Measurements from ENCODE around the gene PLB1. TPM values are rescaled to one million over a fixed set of nuclear protein-coding genes. Genes with fewer than 3 reads are reported as not detected.

Gene PLB1
- total and polyA plus RNA-seq, 9 of the 15 experiments (the other 6 are each of a cell fraction or from before 2014, with no cell fraction given), result 0.01 to 0.09 (median 0.07) TPM; not detected in 2

DNA sequence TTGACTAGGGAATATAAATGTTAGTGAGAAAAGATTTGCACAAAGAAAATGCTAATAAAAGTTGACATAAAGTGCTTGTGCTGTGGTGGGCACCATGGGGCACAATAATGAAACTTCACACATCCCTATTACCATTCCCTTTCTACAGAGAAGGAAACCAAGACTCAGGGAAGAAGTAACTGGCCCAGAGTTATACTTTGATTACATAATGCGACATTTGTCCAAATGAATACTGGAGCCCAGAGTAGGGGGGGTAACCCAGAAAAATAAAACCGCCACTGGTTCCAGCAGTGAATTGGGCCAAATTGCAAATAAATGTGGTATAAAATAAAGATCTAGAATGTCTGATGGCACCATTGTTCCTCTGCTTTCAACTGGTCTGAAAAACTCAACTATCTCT lies 149.7 kb downstream of the PLB1 start:
- Histone ChIP-seq H3K27ac (ENCODE audit: extremely low read depth, low read depth, low read length) (no peak overlapping the region), H3K9me3 (replicated peaks; ENCODE audit: control insufficient read depth, insufficient read depth, low read depth, low read length) (no peaks in the 10 kb centered on the region), H3K79me2 (ENCODE audit: control insufficient read depth, insufficient read depth, low read length) (no peaks in the 10 kb centered on the region), H3K4me2 (ENCODE audit: insufficient read depth, low read length) (no peak overlapping the region), H3K4me1 (replicated peaks in 1 of 2; ENCODE audit: control insufficient read depth in 2 of 2, insufficient read depth in 2 of 2, low read length in 2 of 2) (no peaks in the 10 kb centered on the region; a peak in 4 of 5 replicates), H4K20me1 (replicated peaks; ENCODE audit: control insufficient read depth, insufficient read depth, low read length) (no peaks in the 10 kb centered on the region), H3K27me3 (ENCODE audit: control insufficient read depth in 2 of 2, insufficient read depth in 2 of 2, low read length in 2 of 2) (peaks cover 6 to 29% of the 10 kb centered on the region in 2 experiments; a peak in 4 of 5 replicates), H3K9ac (ENCODE audit: insufficient read depth in 1 of 2, low read depth in 2 of 2, low read length in 2 of 2) (no peak overlapping the region), H3K9me1 (ENCODE audit: control insufficient read depth, insufficient read depth, low read length) (no peaks in the 10 kb centered on the region), H2AFZ (ENCODE audit: low read depth, low read length) (no peak overlapping the region), H3K36me3 (ENCODE audit: control insufficient read depth, insufficient read depth, low read length) (no peaks in the 10 kb centered on the region), H3K4me3 (no peak overlapping the region)
- no peak for ATAC-seq
- in situ Hi-C loops (cut with MboI) (no loop called here), intact Hi-C loops (cut with micrococcal nuclease) (no loop called here)
- CTCF ChIA-PET (ENCODE audit: low intra/inter-chr PET ratio), result no interaction called here
- POLR2A ChIA-PET, result interaction anchor here (0.6 kb wide), 1 partner anchor 1540 kb away, joined by 3 read pairs; no protein-coding TSS in a partner anchor
- BruUV-seq (replicated peaks), result no TSS peak
- TF ChIP-seq, protein P1, sequence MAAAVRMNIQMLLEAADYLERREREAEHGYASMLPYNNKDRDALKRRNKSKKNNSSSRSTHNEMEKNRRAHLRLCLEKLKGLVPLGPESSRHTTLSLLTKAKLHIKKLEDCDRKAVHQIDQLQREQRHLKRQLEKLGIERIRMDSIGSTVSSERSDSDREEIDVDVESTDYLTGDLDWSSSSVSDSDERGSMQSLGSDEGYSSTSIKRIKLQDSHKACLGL (CRISPR knock-in tag; IDR thresholded peaks at IDR 0.05; ENCODE audit: borderline replicate concordance, poor library complexity, severe bottlenecking), result no peak
- TF ChIP-seq SMARCA4 (IDR thresholded peaks at IDR 0.05) (no peak), BDP1 (IDR thresholded peaks at IDR 0.05; ENCODE audit: insufficient read depth, insufficient read length) (no peak), NFATC3 (IDR thresholded peaks at IDR 0.05) (no peak), SNIP1 (IDR thresholded peaks at IDR 0.05; ENCODE audit: low read depth) (no peak), ZNF347 (CRISPR knock-in tag; IDR thresholded peaks at IDR 0.05; ENCODE audit: low read depth) (no peak)
- TF ChIP-seq, protein P2, sequence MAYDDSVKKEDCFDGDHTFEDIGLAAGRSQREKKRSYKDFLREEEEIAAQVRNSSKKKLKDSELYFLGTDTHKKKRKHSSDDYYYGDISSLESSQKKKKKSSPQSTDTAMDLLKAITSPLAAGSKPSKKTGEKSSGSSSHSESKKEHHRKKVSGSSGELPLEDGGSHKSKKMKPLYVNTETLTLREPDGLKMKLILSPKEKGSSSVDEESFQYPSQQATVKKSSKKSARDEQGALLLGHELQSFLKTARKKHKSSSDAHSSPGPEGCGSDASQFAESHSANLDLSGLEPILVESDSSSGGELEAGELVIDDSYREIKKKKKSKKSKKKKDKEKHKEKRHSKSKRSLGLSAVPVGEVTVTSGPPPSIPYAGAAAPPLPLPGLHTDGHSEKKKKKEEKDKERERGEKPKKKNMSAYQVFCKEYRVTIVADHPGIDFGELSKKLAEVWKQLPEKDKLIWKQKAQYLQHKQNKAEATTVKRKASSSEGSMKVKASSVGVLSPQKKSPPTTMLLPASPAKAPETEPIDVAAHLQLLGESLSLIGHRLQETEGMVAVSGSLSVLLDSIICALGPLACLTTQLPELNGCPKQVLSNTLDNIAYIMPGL (CRISPR knock-in tag; IDR thresholded peaks at IDR 0.05), result no peak
- TF ChIP-seq, protein P3, sequence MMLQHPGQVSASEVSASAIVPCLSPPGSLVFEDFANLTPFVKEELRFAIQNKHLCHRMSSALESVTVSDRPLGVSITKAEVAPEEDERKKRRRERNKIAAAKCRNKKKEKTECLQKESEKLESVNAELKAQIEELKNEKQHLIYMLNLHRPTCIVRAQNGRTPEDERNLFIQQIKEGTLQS (IDR thresholded peaks at IDR 0.05), result no peak
- TF ChIP-seq, protein P3 (CRISPR knock-in tag; conservative IDR thresholded peaks at IDR 0.05), result no peak
- WGBS (ENCODE audit: insufficient coverage, low coverage, missing lambda C conversion rate), result 38% methylated on average over 2 of the region's 2 CpGs
- no peak for FAIRE-seq
- DNase-seq (ENCODE audit: extremely low read depth in 1 of 4, low spot score in 3 of 4), result no peak

Measured in K562 (cell line).